GM18873 (cell line): ENCODE results near the gene DST.
"Not testable (repeated sequence)": the region's sequence is repeated elsewhere in the genome, so short reads cannot be mapped to it uniquely, and the experiment has no call there.

Source experiments
- ATAC-seq: cut with Tn5 transposase; IDR thresholded peaks from one replicate; pipeline ENCODE4 v1.9.1; 2021; ENCODE audit warnings: mild to moderate bottlenecking, moderate library complexity, moderate number of reproducible peaks; ENCODE audit not compliant: unreplicated experiment, low FRiP score

Gene DST

DNA sequence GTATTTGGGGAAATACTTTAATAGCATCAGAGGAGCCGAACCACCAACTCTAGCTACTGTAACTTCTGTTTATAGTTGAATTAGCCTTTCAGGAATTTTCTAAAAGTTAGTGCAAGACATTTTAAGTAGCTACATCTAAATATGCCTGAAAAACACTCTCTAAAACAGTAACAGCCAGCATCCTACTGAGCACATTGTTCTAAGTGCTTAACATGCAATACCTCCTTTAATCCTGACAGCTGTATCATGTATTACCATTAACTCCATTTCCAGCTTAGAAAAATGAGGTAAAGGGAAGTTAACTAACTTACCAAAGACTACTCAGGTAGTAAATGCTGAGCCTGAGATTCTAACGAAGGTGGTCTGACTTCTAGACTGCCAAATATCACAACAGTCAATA lies 120.7 kb downstream of the DST start:
- no peak for ATAC-seq

DNA sequence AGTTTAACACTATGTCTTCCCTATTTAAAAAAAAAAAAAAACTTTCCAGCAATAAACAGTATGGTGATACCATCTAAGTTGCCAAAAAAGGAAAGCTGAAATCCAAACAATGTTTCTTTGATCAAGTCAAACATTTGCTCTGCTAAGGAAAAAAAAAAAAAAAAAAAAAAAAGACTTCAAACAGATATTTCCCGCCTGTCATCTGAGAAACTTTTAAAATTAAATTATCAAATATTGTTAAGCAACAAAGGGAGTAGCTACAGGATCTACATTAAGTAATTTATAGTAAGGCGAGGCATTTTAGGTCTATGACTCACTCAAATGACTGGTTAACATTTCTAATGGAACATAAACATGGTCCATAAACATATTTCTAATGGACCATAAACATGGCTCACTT lies 121.2 kb downstream of the DST start:
- ATAC-seq = no peak

DNA sequence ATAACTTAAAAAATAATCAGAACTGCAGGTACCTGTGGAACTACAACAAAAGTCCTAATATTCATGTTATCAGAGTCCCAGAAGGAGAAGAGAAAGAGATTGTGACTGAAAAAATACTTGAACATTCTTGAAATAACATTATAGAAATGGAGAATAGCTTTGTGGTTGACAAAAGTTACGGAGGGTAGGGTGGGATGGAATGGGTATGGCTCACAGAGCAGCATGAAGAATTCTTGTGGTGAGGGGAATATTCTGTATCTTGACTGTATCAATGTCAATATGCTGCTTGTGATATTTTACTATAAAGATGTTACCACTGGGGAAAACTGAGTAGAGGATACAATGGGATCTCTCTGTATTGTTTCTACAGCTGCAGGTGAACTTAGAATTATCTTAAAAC lies 122.5 kb downstream of the DST start:
- ATAC-seq = no peak

DNA sequence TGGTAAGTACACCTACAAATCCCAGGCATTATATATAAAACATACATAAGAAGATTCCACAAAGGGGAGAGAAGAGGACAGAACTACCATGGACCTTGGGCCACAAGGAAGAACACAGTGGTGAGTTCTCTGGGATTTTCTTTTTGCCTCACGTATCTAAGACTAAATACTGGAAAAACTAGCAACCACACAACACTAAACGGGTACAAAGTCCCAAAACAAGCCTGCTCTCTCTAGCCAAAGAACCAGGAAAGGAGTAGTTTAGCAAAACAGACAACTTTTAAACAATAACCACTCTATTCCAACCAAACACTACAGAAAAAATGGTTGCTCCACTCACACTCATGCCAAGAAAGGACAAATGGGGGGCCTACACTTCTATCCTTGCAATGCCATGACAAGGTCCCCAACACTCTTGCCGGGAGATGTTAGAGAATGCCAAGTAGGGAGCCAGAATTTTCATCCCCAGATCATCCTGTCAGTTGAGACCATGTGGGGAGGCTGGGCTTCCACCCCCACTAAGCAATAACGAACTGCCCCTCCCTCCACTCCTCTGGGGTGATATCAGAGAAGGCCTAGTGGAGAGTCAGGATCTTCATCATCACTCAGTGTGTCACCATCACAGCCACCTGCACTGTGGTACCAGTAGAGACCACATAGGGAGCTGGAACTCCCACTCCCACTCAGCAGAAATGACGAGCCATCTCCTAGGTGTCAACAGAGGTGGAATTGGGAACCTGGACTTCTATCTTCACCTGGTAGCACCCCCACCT lies 123.5 kb downstream of the DST start:
- ATAC-seq = no peak

DNA sequence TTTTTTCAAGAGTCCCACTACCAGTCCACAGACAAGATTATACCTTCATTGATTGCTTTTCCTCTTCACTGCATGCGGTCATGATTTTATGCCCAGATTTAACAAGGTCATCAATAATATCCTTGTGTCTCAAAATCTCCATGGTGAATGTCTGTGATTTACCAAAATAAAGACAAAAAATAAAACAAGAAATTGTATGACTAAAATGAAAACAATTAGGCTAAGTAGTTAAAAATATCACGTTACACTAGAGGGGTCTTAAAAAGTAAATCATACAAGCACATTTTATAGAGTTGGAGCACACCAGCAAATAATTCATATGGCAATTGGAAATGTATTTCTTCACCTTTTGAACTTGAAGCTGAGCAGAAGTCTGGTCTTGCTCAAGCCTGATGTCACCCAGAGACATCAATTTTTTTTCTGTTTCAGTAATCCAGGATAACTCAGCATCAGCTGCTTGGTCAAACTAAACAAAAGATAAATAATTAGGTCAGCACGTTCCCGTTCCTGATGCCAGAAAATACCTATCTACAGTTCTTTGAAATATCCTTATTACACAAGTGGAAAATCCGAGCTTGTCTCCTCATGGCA lies 125.4 kb downstream of the DST start:
- no peak for ATAC-seq

DNA sequence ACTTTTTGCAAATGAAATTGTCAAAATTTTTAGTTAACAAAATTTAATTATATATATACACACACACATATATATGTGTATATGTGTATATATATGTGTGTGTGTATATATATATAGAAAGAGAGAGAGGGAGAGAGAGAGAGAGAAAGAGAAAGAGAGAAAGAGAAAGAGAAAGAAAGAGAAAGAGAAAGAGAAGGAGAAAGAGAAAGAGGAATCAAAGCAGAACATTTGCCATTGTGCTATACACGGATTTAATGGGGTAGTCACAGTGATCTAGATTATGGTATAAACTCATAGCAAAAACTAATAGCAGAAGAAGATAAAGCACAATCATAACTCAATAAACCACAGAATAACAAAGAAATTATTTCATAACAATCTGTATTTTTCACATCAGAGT lies 126.7 kb downstream of the DST start:
- no peak for ATAC-seq

DNA sequence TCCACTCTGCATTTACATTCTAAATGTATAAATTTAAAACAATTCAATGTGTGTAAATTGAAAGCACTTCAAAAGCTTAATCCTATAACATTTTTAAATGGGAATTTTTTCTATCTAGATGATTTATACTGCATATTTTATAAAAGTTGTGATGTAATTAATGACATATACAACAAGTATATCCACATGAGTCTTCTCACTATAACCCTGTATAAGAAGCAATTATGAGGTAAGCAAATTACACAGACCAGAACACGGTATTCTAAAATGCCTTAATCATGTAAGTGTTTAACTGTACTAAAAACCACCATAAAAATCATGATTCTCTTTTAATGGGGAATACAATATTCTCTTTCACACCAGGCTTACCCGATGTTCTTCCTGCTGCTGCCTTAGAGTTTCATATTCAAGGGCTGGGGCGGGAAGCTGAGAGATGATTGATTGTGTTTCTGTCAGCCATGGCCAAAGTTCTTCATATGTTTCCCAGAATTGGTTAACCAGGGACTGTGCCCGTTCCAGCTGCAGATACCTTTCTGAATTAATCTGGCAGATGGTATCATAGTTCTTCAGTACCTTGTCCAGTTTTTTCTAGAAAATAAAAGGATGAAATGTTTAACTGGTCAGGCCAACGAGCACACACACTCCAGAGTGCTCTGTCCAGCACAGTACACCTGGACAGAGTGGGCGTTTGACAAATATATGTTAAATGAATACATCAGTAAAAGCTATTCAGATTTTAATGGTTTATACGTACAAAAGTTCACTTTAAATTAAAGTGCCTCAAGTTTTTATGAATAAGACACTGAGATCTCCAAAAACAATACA lies 127.4 kb downstream of the DST start:
- ATAC-seq = no peak

DNA sequence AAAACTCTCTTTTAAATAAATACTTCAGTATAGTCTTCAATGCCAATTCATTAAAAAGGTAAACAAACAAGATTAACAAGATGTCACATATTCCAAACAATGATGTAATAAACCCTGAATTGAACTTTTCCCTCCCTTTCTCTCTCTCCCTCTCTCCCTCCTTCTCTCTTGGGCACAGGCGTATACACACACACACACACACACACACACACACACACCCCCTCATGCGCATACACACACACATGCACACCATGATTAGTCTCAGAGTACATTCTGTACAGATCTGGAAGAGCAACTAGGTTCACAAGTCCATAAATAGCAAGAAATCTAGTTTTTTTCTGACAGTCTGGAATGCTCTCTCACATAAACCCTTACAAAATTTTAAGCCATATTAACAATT lies 128.3 kb downstream of the DST start:
- no peak for ATAC-seq

DNA sequence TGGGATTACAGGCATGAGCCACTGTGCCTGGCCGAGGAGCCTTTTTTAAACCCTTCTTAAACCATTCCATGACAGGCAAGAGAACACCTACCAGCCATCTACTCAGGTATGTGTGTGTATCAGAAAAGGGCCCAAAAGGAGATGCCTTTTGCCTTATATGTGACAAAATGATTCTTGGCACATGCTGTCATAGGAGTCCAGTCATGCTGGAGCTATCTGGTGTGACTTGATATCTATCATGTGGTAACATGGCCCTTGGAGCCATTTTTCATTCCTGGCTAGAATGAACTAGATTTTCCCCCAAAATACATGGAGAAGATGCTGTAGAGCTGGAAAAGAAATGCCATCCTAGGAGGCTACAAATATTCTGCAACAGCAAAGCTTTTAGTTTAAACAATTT lies 129.1 kb downstream of the DST start:
- ATAC-seq = no peak

DNA sequence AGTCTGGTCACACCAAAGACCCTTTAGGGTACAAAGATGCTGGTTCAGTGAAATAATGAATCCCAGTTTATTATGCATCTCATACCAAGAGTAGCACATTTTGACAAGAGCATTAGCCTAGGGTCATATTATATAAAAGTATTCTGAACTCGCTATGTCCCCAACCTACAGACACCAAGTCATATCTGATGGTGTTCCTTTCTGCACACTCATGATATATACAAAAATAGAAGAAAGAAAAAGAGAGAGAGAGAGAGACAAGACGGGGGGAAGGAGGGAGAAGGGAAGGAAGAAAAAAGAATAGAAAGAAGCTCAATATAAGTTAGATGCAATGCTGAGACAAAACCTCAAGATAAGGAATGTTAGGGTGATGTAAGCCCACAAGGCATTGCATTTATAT lies 131.1 kb downstream of the DST start:
- ATAC-seq = no peak

DNA sequence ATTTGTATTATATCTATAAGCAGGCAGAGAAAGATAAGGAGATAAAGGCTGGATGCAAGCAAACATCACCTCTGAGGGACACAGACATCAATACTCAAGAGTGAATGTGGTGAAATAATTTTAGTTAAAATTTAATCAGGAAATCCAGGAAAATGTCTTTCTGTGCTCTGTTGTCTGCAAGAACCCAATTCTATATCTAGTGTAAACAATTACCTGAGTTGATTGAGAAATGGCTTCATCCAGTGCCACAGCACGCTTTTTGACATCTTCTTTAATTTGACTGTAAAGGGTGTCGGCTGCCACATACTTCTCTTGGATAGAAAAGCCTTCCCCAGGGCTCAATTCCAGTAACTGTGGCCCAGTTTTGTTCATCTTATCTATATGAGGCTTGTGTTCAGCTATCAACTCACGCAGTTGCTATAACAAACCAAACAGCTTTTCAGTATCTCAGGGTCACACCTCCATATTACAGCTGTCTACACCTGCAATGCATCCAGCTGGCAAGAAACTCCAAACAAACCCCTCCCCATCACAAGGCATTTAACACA lies 131.6 kb downstream of the DST start:
- ATAC-seq = no peak

DNA sequence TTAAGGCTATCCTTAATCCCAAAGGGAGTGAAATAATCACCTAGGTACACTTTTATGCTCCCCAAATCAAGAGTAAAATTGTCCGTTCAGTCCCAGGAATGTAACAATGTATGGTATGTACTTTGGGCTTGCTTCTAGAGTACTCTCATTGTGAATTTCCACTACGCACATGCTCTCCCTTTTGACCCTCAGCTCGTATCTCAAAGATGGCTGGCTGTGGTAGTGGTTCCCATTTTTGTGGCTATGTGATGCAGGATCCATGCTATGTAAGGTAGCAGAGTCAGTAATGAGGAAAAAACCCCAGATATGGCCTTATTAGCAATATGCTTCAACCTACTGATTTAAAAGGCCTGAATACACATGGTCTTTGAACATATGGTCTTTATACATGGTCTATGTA lies 133.7 kb downstream of the DST start:
- ATAC-seq = no peak

DNA sequence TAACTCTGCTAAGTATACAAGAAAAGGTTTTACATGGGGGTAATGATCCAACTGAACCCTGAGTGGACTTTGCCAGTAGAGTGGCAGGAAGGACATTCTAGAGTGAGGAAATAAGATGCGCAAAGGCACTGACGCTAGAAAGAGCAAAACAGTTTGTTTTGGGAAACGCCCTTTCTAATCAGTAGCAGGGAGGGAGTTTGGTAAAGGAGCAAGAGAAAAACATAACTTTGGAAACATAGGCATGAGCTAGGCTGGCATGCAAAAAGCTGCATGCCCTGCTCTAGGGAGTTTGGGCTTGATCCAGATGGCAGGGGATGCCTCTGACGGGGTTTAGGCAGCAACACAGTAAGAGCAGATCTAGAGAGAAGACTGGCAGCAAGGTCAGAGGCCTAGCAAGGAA lies 135.2 kb downstream of the DST start:
- no peak for ATAC-seq

DNA sequence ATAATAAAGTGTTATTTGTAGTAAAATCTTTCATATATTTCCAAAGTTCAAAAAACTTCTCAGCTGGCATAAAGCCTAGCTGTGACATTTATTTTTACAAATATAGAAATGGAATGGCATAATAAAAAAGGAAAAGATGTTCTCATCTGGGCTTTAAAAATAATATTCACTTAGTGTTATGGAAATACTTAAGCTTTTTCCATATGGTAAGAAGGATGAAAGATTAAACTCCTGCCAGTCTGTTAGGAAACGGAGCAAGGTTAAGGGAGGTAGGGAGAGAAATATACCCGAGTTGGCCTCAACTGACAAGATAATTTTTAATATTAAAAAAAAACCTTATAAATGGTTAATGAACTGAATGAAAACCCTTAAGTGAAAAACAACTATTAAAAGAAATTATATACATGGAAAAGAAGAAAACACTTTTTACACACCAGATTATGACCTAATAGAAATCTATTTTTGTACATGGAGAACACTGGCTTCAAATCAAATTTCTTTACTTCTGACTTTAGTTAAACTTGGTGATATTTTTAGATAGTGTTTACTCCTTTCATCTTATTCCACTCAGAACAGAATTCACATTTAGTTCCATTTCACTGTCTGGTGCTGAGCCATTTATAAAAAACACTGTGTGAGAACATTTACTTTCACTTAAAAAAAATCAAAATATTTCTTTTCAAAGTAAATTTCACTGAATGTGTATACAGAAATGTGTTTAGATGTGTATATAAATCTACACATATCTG lies 137.0 kb downstream of the DST start:
- ATAC-seq = no peak

DNA sequence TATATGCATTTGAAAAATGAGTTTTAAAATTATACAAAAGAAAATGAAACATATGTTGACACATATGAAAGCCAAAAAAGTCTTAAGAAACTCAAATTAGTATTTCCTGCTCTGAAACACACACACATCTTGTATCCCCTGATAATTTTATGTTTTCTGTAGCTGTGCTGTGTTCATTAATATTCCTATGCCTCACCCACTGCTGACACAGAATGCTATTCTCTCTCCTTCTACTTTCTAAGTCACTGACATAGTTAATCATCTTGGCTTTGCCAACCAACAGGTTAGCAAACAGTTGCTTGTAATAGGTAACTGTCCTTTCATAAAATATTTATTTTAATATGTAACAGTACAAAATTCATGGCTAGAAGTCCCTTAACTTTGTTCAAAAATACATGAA lies 140.7 kb downstream of the DST start:
- ATAC-seq = no peak

DNA sequence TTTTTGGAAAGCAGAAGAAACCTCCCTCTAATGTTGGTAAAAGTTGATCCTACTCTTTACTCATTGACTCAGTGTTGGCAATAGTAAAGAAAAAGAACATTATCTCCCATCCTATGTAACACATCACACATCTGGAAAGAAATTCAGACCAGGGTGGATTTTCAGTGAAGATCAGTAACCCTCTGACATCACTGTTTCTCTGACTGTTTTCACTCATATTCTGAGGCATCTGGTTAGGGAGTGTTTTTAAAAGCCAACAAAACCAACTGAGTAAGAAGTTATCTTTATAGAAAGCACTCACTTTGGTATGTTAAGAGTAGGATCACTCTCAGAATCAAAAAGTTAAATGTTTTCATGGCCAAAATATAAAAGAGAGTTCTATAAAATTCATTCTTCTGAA lies 143.6 kb downstream of the DST start:
- no peak for ATAC-seq

DNA sequence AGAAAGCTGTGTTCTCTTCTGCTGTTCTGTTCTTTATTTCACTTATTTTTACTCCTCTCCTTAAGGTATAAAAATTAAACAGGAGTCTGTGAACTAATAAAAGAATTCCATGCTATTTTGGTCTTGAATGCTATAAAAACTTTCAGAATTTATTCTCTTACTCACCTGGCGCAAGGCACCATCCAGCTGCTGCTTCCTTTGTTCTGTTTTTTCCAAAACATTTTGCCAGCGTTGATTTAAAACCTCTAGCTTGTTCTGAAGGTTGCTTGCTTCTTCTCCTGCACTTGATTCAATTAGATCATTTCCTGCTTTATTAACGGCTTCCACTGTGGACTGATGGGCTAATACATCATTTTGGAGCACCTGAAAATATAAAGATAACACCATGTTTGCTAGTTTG lies 145.0 kb downstream of the DST start:
- ATAC-seq = no peak

DNA sequence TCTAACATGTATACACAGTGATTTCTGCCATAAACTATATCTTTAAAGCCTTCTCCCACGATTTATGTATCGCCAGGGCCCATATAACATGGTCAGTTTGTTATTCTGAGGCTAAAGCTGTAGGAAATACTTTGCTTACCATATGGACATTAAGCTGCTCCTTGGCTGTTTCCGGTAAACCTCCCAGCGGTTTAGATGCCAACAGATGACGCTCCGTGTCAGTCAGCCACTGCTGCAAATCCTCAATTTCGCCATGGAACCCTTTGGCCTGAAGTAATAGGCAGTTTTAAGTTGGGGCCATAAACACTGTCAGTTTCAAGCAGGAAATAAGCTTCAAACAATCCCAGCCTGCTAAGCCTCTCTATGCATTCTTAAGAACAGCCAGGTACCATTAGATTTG lies 145.4 kb downstream of the DST start:
- no peak for ATAC-seq

DNA sequence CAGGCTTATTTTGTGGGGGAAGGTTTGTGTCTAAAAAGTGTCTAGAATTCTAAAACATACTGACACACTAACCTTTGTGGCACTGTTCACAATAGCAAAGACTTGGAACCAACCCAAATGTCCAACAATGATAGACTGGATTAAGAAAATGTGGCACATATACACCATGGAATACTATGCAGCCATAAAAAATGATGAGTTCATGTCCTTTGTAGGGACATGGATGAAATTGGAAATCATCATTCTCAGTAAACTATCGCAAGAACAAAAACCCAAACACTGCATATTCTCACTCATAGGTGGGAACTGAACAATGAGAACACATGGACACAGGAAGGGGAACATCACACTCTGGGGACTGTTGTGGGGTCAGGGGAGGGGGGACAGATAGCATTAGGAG lies 146.0 kb downstream of the DST start:
- not testable (repeated sequence) for ATAC-seq

DNA sequence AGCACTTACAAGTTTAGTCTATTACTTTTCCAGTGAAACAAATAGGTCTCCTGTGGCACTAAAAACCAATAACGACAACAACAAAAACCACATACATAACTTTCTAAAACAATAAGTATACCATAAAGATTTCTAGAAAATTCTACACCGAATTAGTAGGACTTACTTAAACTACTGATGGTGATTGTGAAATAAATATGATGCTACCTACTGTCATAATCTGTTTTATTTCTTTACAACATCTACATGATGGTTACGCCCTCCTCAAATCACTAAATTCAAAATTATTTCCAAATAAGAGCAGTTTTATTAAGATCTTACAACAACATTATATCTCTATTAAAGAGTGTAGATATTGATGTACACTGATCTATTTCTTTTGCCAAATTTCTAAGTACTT lies 147.0 kb downstream of the DST start:
- ATAC-seq = no peak
